Endothelial cell (in vitro differentiated cells): ENCODE measurements around the gene OR8B8. TPM values are rescaled to one million over a fixed set of nuclear protein-coding genes. Genes with fewer than 3 reads are reported as not detected.
"Not testable (repeated sequence)": the region's sequence is repeated elsewhere in the genome, so short reads cannot be mapped to it uniquely, and the experiment has no call there.

Source experiments
- DNase-seq: peaks from one replicate; pipeline ENCODE4 v3.0.0; 2021; ENCODE audit warnings: low spot score
- H3K27ac Mint-ChIP-seq: one replicate; pipeline ENCODE4 v1.8.0; 2021; ENCODE audit warnings: mixed read lengths, inconsistent platforms; ENCODE audit not compliant: unreplicated experiment
- H3K27me3 Mint-ChIP-seq: one replicate; pipeline ENCODE4 v1.8.0; 2021; ENCODE audit warnings: mild to moderate bottlenecking, moderate library complexity, mixed read lengths, inconsistent platforms; ENCODE audit not compliant: unreplicated experiment
- H3K36me3 Mint-ChIP-seq: one replicate; pipeline ENCODE4 v1.8.0; 2021; ENCODE audit warnings: mild to moderate bottlenecking, low read depth, mixed read lengths, inconsistent platforms; ENCODE audit not compliant: unreplicated experiment
- H3K4me1 Mint-ChIP-seq: one replicate; pipeline ENCODE4 v1.8.0; 2021; ENCODE audit warnings: mild to moderate bottlenecking, mixed read lengths, inconsistent platforms; ENCODE audit not compliant: unreplicated experiment
- H3K4me3 Mint-ChIP-seq: one replicate; pipeline ENCODE4 v1.8.0; 2021; ENCODE audit warnings: mild to moderate bottlenecking, mixed read lengths, inconsistent platforms; ENCODE audit not compliant: unreplicated experiment
- H3K9me3 Mint-ChIP-seq: one replicate; pipeline ENCODE4 v1.8.0; 2021; ENCODE audit warnings: mixed read lengths, inconsistent platforms; ENCODE audit not compliant: unreplicated experiment
- total RNA-seq: library from RNA; stranded (reverse); fragmentation: NEBNext Ultra II Directional; extraction: Animal tissue kit (Norgen Biotek cat#: 25700); gene quantifications from one replicate; pipeline ENCODE4 v1.2.1, GENCODE V29; 2021; ENCODE audit not compliant: unreplicated experiment
- TF ChIP-seq, protein P1 (sequence below): fragments of 200-600 bp; sonication (generic); IDR thresholded peaks from one replicate; pipeline ENCODE4 v1.5.0; 2021; ENCODE audit warnings: antibody characterized with exemption; ENCODE audit not compliant: unreplicated experiment

Gene OR8B8
- total RNA-seq, 1 donor from 2014 or later, result 0.28 TPM

GRCh38 chr11:124405581-124405980 is 39.9 kb downstream of the OR8B8 start:
- no peaks in the 10 kb centered on the region for H3K4me1 Mint-ChIP-seq
- no peak overlapping the region for H3K4me3 Mint-ChIP-seq
- H3K36me3 Mint-ChIP-seq, result peaks cover 4% of the 10 kb centered on the region
- no peak for DNase-seq
- no peaks in the 10 kb centered on the region for H3K27me3 Mint-ChIP-seq
- no peaks in the 10 kb centered on the region for H3K9me3 Mint-ChIP-seq
- TF ChIP-seq, protein P1, sequence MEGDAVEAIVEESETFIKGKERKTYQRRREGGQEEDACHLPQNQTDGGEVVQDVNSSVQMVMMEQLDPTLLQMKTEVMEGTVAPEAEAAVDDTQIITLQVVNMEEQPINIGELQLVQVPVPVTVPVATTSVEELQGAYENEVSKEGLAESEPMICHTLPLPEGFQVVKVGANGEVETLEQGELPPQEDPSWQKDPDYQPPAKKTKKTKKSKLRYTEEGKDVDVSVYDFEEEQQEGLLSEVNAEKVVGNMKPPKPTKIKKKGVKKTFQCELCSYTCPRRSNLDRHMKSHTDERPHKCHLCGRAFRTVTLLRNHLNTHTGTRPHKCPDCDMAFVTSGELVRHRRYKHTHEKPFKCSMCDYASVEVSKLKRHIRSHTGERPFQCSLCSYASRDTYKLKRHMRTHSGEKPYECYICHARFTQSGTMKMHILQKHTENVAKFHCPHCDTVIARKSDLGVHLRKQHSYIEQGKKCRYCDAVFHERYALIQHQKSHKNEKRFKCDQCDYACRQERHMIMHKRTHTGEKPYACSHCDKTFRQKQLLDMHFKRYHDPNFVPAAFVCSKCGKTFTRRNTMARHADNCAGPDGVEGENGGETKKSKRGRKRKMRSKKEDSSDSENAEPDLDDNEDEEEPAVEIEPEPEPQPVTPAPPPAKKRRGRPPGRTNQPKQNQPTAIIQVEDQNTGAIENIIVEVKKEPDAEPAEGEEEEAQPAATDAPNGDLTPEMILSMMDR, result no peak
- H3K27ac Mint-ChIP-seq, result no peak overlapping the region

DNA sequence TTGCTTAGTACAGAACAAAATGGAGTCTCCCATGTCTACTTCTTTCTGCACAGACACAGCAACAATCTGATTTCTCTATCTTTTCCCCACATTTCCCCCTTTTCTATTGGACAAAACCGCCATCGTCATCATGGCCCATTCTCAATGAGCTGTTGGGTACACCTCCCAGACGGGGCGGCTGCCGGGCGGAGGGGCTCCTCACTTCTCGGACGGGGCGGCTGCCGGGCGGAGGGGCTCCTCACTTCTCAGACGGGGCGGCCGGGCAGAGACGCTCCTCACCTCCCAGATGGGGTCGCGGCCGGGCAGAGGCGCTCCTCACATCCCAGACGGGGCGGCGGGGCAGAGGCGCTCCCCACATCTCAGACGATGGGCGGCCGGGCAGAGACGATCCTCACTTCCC is 42.3 kb downstream of the OR8B8 start:
- not testable (repeated sequence) for H3K4me3 Mint-ChIP-seq, H3K4me1 Mint-ChIP-seq, H3K27ac Mint-ChIP-seq, DNase-seq, H3K9me3 Mint-ChIP-seq, H3K36me3 Mint-ChIP-seq, H3K27me3 Mint-ChIP-seq

- Mint-ChIP-seq H3K9me3 (no peaks in the 10 kb centered on the region), H3K27ac (peak overlapping the region; percentile 82), H3K27me3 (no peaks in the 10 kb centered on the region), H3K36me3 (peaks cover 4% of the 10 kb centered on the region), H3K4me1 (no peaks in the 10 kb centered on the region), H3K4me3 (no peak overlapping the region)
- TF ChIP-seq, protein P1, result peak; percentile 86
- DNase-seq, result peak; percentile 71
These were observed 43.1 kb downstream of the OR8B8 start for GRCh38 chr11:124402326-124402922.

DNA sequence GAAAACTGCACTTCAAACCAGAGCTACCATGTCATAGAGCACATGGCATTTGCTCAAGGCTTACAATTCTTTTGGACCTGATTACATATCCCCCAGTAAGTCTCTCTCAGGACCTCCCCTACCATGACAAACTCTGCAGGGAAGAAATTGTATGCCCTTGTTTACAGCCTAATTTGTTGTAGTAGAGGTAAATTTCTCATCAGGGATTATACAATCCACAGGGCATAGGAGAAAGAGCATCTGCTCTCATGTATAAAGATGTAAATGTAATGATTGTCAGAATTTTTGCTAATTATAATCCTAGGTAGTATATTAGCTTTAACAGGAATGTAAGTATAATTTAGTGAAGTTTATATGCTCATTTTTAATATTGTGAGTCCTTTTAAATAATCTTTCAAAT is 46.6 kb downstream of the OR8B8 start, which contains the start of gene OR8B3:
Gene OR8B3, minus strand, starts transcription at position 101 of the 400 bp plus-strand sequence. CDS start 1,673 bp downstream, outside the sequence.
- TF ChIP-seq, protein P1, result no peak
- Mint-ChIP-seq H3K9me3 (no peaks in the 10 kb centered on the region), H3K27ac (no peak within 1 kb of the TSS), H3K4me3 (no peak within 1 kb of the TSS), H3K4me1 (no peaks in the 10 kb centered on the region), H3K36me3 (no peaks in the 10 kb centered on the region), H3K27me3 (no peaks in the 10 kb centered on the region)
- no peak for DNase-seq

- H3K4me1 Mint-ChIP-seq, H3K4me3 Mint-ChIP-seq, H3K36me3 Mint-ChIP-seq, H3K27me3 Mint-ChIP-seq, H3K27ac Mint-ChIP-seq, DNase-seq, H3K9me3 Mint-ChIP-seq: not testable (repeated sequence)
These were observed 48.6 kb downstream of the OR8B8 start for GRCh38 chr11:124396847-124397246.

- no peak for DNase-seq
- no peak overlapping the region for H3K27ac Mint-ChIP-seq
- TF ChIP-seq, protein P1, result no peak
- no peak overlapping the region for H3K4me3 Mint-ChIP-seq
- no peaks in the 10 kb centered on the region for H3K4me1 Mint-ChIP-seq
- no peaks in the 10 kb centered on the region for H3K9me3 Mint-ChIP-seq
- no peaks in the 10 kb centered on the region for H3K27me3 Mint-ChIP-seq
- H3K36me3 Mint-ChIP-seq, result no peaks in the 10 kb centered on the region
These were observed 51.1 kb downstream of the OR8B8 start for GRCh38 chr11:124394408-124394807.

Other genes starting within 250 kb of the OR8B8 start
- gene OR8G1, start 204.6 kb downstream of the OR8B8 start, total RNA-seq, result 0.13 TPM
- 0.18 TPM for gene OR8G5, start 189.3 kb downstream of the OR8B8 start, total RNA-seq
- gene OR8D1, start 131.7 kb downstream of the OR8B8 start, total RNA-seq, result not detected
- gene OR8D2, start 125.5 kb downstream of the OR8B8 start, total RNA-seq, result not detected
- not detected for gene OR8B2, start 61.2 kb downstream of the OR8B8 start, total RNA-seq
- gene OR8B3, start 46.7 kb downstream of the OR8B8 start, total RNA-seq, result not detected
- not detected for gene OR8B4, start 20.8 kb downstream of the OR8B8 start, total RNA-seq
- gene OR8B12, start 98.0 kb upstream of the OR8B8 start, total RNA-seq, result not detected
- 0.46 TPM for gene OR8A1, start 124.3 kb upstream of the OR8B8 start, total RNA-seq
- 0.21 TPM for gene PANX3, start 165.7 kb upstream of the OR8B8 start, total RNA-seq
- gene TBRG1, start 177.2 kb upstream of the OR8B8 start, total RNA-seq, result 87.3 TPM
- gene SIAE, start 228.0 kb upstream of the OR8B8 start, total RNA-seq, result 11.4 TPM
- 4.3 TPM for gene SPA17, start 228.2 kb upstream of the OR8B8 start, total RNA-seq